Endothelial cell of hepatic sinusoid (primary cell): ENCODE measurements around the gene TUBGCP6.

Experiments
- in situ Hi-C: cut with HindIII; loops from 2 replicates; pipeline ENCODE4 v1.10.0; 2017; ENCODE audit warnings: low sequenced_read_pairs

The TUBGCP6 gene

DNA sequence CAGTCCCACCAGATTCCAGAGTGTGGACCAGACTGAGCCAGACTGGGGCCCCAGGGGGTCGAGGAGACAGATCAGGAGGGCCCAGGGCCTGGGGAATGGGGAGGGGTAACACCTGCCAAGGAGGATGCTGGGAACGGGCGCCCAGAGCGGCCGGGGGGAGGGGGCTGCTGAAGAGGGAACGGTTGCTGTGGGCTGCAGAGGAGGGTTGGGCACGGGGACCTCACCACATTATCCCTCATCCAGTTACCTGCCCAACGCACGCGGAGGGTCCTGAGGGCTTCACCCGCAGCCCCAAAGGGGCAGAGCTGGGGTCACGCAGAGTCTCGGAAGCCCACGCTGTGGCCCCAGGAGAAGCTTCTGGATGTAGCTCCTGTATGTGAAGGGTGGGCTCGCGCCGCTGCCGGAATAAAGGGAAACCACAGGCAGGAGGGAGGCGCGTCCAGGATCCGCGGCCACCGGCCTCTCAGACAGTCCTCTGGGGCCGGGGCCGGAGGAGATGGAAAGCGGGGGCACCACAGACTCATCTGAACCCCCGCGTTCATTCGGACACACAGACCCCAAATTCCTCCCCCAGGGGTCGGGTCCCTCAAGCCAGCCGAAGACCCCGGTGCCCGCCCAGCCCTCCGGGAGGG is 44.9 kb downstream of the TUBGCP6 start:
- in situ Hi-C loops, result no loop called here

DNA sequence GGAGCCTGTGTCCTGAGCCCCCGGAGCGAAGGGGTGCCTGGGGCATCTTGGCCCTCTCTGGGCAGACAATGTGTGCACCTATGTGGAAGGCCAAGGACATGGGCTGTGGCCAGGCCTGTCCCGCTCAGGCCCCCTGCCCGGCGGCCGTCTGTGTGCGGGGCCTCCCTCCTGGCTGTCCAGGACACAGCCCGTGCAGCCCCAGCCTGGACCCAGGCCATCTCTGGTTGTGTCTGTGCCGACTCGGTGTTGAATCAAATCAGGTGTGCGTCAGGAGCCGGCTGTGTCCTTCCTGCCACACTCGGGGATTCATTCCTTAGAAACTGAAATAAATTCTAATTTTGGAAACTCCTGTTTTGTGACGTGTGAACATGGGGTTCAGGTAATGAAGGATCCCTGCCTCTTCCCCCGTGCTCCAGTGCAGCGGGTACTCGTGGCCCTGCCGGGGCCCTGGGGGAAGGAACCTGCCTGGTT is 45.5 kb downstream of the TUBGCP6 start:
- in situ Hi-C loops, result no loop called here

DNA sequence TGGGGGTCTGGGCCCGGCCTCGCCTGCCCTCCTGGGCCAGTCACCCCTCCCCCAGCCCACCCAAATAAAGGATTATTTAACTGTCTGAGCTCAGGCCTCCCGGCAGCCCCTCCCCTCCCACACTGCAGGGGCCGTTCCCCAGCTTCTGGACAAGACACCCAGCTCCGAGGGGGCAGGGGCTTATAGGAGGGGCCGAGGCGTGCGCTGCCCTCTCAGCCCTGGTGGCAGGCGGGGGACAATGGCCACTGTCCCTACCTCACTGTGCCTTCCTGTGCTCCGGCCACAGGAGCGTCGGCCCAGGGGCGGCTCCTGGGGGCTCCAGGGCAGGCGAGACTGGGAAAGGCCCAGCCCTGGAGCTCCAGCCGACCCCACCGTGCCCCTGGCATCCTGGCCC is 46.2 kb downstream of the TUBGCP6 start:
- in situ Hi-C loops, result no loop called here

DNA sequence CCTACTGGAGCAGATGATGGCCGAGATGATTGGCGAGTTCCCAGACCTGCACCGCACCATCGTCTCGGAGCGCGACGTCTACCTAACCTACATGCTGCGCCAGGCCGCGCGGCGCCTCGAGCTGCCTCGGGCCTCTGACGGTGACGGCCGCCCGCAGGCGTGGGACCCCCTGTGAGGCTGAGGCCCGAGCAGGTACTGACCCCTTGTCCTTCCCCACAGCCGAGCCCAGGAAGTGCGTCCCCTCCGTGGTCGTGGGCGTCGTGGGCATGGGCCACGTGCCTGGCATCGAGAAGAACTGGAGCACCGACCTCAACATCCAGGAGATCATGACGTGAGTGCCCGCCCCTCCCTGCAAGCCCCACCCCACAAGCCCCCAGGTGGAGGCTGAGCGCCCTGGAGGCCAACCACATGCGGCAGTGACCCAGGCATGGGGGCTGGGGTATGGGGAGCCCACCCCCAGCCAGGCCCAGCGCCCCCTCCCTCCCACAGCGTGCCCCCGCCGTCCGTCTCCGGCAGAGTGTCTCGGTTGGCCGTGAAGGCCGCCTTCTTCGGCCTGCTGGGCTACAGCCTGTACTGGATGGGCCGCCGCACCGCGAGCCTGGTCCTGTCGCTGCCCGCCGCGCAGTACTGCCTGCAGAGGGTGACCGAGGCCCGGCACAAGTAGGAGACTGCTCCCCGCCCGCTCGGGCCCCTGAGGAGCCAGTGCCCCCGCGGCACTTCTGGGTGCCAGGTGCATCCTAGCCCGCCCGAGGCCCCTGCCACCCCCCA is 46.8 kb downstream of the TUBGCP6 start:
- in situ Hi-C loops, result no loop called here

DNA sequence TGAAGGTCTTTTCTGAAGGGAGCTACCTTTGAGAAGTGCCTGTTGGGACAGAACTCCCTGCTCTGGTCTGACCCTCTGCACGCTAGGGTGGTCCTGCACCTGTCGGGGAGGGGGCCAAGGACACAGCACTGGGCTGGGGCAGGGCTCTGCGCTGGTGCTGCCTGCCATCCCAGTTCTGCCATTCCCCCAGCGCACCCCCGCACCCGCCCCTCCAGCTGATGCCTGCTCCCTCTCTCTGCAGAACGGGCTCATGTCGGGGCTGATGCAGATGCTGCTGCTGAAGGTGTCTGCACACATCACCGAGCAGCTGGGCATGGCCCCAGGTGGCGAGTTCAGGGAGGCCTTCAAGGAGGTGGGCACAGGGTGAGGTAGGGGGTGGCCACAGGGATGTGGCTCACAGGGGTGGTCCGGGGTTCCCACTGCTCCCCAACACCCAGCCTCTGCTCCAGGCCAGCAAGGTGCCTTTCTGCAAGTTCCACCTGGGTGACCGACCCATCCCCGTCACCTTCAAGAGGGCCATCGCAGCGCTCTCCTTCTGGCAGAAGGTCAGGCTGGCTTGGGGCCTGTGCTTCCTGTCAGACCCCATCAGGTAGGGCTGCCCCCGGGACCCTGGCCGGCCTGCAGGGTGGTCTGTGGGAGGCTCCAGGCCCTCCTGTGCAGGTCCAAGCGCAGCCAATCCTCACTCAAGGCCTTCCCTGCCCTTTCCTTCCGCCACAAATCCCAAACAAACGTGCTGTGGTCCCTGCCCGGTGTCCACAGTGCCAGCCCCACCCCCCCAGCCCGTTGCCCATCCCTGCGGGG is 47.6 kb downstream of the TUBGCP6 start:
- in situ Hi-C loops, result no loop called here

DNA sequence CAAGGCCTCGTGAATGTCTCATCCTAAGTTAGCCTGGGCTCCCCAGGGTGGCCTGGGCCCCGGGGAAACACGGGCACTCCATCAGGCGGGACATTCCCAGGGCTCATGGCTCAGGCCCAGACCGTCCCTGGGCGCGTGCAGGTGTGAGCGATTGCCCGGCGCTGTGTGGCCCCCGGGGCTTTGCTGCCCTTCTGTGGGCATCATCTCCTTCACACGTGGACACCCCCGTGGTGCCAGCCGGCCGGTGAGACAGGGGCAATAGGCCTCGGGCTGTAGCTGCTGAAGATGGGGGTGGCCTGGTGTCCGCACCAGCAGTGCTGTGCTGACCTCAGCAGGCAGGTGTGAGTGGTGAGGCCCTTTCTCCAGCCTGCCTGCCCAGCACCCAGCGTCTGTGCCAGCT is 48.6 kb downstream of the TUBGCP6 start:
- in situ Hi-C loops, result no loop called here

DNA sequence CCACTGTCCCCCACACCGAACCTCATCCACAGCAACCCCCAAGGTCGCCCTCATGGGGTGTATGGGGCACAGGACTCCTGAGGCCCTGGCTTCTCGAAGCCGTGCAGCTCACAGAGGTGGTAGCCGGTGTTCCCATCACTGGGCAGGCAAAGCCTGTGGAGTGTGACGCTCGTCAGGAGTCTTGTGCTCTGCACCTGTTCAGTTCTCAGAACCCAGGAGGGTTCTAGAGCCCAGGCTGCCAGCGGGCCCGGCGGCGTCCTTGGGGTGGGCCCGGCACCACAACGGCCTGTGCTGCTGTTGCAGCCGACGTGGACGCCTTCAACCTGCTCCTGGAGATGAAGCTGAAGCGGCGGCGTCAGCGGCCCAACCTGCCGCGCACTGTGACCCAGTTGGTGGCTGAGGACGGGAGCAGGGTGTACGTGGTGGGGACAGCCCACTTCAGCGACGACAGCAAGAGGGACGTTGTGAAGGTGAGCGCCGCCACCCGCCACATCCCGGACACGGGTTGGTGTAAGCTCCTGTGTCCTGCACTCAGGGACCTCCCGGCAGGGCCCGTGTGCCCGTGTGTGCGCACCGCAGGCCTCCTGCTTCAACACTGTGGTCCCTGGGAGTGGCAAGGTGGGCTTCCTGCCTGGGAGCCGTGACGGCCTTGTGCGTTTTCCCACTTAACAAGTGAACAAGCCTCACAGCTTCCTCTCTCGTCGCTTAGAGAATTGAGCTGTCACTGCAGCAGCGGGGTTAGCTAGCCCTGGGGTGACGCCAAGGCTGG is 50.6 kb downstream of the TUBGCP6 start:
- in situ Hi-C loops, result no loop called here

DNA sequence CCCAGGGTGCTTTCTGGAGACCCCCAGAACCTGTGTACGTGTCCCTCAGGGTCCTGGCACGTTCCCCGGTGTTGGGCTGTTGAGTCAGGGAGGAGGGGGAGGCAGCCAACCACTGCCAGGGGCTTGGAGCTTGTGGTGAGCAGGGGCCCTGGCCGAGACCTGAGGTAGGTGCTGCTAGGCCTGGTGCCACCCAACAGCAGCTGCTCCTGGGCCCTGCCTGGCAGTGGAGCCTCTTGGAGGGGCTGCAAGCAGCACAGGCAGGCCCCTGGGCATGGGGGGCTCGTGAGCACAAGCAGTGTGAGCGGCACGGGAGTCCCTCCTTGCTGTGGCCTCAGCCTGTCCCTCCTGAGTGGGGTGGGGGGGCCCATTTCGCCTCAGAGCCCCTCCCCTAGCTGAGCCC is 51.2 kb downstream of the TUBGCP6 start:
- in situ Hi-C loops, result no loop called here

DNA sequence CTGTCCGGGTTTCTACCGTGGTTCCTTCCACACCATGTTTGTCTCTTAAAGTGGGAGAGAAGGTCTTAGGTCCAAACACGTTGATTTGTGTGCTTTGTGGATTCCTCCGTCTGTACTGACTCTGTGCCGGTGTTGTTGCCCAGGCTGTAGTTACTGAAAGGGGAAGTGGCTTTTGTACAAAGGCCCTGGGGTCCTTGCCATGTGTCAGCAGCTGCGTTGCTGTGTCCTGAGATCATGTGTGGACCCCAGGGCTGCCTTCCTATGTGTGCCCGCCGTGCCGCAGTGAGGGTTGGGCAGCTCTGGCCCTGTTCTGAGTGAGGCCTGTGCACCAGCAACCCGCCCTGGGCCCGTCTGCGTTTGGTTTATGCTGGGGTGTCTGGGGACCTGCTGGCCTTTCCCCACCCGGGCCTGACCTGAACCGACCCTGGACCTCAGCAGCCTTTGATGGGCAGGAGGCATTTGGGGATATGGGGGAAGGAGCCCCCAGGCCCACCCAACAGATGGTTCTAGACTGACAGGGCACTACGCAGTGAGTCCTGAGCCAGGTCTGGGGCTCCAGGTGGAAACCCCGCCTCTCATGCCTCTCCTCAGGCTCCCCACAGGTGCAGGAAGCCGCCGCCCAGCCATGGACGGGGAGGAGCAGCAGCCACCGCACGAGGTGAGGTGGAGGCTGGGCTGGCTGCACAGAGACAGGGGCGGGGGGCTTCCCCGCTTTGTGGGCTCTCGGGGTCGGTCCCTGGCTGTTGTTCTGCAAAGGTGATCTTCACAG is 52.2 kb downstream of the TUBGCP6 start:
- in situ Hi-C loops, result no loop called here

DNA sequence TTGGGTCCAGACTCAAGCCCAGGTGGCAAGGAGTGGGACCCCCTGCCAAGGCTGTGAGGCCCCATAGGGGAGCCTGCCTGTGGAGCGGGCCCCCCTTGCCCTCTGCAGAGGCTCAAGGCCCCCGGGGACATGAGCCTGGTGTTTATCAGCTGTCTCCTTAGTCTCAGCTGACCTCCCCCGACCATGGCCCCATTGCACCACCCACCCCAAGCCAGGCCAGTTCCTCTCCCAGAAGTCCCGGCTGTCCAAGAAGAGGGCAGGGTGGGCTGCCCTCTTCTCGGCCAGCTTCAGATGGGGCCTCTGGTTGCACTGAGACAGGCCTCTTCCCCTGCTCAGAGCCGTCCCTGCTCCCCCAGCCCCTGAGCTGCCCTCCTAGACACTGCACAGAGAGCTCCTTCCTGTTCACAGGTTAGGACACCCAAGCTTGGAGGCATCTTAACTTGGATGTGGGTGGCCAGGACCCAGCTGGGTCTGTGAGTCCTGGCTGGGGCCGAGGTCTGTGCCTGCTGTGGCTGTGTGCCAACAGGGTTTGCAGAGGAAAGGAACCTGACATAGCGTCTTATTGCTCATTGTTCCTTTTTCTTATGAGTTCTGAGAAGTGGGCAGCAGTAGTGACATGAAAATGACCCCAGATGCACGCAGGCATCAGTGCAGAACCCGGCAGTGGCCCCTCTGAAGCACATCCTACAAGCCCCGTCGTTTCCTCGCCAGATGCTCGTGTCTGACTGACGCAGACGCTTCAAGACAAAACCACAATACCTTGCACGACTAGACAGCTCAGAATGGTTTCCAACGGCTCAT is 53.7 kb downstream of the TUBGCP6 start:
- in situ Hi-C loops, result no loop called here

DNA sequence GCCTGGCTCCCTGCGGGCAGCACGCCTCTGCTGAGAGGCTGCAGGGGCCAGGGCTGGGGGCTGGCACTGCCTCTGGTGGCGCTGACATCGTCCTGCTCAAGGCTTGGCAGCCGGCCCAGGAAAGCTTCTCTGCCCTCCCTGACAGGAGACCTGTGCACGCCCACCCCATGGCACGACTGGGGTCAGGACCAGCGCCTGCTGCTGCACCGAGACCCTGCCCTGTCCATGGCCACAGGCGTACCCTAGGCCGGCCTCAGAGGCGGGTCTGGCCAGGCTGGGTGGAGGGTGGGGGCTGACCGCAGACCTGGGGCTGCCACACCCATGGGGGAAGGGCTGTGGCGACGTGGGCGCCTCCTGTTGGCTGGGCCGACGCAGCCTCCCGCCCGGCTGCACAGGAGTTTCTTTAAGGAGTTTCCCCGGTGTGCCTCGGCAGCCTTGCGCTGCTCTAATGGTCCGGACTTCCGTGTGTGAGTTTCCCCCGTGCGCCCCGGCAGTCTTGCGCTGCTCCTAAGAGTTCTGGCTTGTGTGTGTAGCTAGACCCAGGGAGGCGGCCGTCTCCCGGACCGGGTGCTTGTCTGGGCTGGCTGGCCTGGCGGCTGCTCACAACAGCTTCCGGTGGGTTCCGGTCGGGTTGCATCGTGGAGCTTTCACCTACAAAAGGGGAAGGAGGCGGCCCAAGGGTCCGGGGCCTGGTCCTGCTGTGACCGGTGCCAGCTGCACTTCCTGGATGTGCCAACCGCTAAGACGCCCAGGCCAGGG is 54.5 kb downstream of the TUBGCP6 start:
- in situ Hi-C loops, result no loop called here

DNA sequence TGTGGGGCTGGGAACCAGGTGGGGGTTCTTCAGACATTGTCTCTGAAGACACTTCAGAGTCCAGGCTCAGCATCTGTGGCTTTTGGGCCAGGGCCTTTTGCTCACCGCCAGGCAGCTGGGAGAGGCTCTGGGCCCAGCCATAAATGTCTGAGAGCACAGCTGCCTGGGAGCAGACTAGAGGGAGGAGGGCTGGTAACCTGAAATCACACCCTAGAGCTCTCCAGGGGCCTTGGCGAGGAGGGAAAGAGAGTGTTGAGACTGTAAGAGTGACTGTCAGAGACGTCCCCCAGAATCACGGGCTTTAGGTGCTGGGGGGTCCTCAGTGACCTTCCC is 55.0 kb downstream of the TUBGCP6 start:
- in situ Hi-C loops, result no loop called here

DNA sequence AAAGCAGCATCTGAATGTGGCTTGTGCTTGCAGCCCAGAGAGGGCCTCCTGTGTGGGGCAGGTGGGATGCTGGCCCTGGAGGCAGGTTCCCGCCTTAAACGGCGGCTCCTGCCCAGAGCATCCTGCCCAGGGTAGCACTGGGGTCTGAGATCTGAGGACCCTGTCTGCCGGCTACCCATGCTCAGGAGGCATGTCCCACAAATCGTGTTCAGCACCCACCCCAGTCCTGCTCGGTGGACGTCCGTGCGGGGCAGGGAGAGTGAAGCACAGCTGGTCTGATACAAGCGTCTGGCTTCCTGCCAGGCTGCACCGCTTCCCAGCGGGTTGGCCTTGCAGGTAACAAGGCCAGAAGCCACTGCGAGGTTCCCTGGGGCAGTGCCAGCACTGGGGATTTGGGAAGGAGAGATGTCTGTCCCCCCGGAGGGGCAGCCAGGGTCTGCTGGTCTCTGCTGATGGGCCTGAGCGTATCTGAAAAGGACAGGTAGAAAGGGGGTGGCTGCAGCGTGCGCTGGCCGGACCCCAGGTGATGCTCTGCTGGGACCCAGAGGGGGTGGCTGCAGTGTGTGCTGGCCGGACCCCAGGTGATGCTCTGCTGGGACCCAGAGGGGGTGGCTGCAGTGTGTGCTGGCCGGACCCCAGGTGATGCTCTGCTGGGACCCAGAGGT is 55.5 kb downstream of the TUBGCP6 start:
- in situ Hi-C loops, result no loop called here

DNA sequence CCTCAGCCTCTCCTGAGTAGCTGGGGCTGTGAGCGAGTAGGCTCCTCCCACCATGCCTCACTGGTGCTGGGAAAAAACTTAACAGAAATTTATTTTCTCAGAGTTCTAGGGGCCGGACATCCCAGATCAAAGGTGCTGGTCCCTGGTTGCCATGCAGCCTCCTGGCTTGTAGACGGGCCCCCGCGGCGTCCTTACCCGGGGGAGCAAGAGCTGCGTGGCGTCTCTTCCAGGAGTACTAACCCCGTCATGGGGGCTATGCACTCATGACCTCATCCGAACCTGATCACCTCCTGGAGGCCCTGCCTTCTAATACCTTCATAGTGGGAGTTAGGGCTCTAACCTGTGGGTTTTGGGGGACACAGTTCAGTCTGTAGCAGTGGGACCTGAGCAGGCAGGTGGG is 56.5 kb downstream of the TUBGCP6 start:
- in situ Hi-C loops, result no loop called here

DNA sequence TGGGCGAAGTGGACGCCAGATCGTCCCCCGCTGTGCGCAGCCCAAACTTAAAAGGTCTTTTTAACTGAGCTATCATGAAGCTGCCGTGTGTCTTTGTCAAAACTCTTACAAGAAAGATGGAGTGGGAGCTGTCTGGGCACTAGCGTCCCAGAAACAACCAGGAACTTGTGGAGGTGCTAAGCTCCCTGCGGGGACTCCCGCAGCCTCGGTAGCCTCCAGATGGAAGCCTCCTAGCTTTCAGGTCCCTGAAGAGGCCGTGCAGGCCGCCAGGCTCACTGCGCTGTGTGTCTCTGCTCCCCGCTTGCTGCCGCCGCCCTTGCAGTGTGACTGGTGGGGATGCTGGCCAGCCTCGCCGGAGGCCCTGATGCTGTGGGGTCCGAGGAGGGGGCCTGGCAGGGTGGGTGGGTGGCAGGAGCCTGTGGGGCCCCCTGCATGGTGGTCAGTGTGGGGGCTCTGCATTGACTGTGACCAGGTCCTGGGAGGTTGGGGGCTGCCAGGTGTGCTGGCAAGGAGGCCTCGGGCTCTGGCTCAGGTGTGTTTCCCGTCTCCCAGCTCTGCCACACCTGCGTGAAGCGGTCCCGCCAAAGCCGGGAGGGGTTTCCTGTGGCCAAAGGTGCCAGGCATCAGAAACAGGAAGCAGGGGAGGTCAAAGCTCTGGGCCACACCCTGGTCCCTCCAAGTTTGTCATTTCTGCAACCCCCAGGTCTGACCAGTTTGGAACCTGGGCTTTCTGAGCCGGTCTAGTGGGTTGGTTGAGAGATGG is 57.9 kb downstream of the TUBGCP6 start:
- in situ Hi-C loops, result no loop called here

DNA sequence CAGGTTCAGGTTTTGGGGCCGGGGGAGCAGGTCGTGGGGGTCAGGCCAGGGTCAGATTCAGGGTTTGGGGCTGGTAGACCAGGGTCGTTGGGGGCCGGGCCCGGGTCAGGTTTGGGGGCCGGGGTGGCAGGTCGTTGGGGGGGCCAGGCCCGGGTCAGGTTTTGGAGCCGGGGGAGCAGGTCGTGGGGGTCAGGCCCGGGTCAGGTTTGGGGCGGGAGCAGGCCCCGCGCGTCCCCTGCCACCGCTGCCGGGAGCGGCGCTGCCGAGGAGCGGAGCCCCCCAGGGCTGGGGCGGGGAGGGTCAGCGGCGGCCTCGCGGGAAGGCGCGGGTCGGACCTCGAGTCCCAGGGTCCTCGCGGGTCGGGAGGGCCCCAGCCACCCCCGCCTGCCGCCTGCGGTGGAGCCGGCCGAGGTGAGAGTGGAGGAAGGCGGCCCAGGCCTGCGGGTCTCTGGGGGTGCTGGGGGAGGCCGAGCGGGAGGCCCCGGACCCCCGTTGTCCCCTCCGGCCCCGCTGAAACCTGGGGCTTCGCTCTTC is 58.6 kb downstream of the TUBGCP6 start:
- in situ Hi-C loops, result no loop called here

DNA sequence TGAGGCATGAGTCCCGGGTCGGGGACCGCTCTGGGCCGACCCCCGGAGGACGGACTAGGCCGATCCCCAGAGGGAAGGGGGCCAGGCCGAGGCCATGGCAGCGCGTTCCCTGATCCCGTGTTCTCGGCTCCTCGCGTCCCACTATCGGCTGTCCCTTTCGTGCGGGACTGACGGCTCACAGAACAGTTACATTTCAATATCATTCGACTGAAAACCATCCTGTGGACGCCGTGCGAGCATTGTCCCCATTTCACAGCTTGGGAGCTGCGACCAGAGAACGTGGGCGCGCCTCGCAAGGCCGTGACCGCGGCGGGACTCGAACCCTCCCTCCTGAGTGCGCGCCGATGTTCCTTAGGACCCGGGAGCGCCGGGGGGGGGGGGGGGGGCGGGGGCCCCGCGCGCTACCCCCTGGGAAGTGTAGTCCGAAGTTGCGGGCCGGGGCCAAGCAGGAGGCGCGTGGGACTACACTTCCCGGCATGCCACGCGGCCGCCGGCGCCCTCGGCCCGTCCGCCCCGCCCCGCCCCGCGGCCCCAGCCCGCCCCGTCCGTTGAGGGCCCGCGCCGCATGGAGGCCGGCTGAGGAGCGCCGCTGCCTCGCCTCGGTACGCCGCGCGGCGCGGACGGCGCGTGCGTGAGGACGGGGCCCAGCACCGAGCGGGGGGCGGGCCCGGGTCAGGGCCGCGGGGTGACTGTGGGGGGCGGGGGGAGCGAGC is 59.3 kb downstream of the TUBGCP6 start, which contains the start of gene TRABD:
Gene TRABD, plus strand, starts transcription at position 539 of the 713 bp plus-strand sequence. CDS start 7,148 bp downstream, outside the sequence.
- in situ Hi-C loops, result no loop called here
